GM12892 (cell line): ENCODE data around the gene PRKCD.

Experiments
- POLR2AphosphoS5 ChIP-seq: IDR thresholded peaks from 2 replicates; pipeline ENCODE4 v1.6.1; 2011; ENCODE audit warnings: low read depth, low read length, control low read depth
- TAF1 ChIP-seq: IDR thresholded peaks from 2 replicates; pipeline ENCODE4 v1.6.1; 2011; ENCODE audit warnings: low read depth, mild to moderate bottlenecking, control low read depth, low read length, borderline replicate concordance

- TF ChIP-seq TAF1 (no peak), POLR2AphosphoS5 (no peak)
These were observed 52.3 kb downstream of the PRKCD start for GRCh38 chr3:53213276-53213675.
